Stimulated activated CD8-positive, alpha-beta memory T cell treated with anti-CD3 and anti-CD28 coated beads, Interleukin-2, amount 100 ng/mL, for 1 hour (primary cell): ENCODE results near the gene HSD17B4.
"Not testable (repeated sequence)": the region's sequence is repeated elsewhere in the genome, so short reads cannot be mapped to it uniquely, and the experiment has no call there.

ENCODE experiments used
- DNase-seq, 2 donors: peaks; one replicate each; pipeline ENCODE4 v3.0.0-alpha.2; 2020; ENCODE audit warnings: low read depth in 2 of 2

The HSD17B4 gene

GRCh38 chr5:119483155-119483554 lies 30.9 kb downstream of the HSD17B4 start:
- DNase-seq: no peak

- no peak for DNase-seq
Observed at GRCh38 chr5:119484884-119485283, 32.6 kb downstream of the HSD17B4 start.

GRCh38 chr5:119501671-119502179 lies 49.4 kb downstream of the HSD17B4 start:
- no peak for DNase-seq

GRCh38 chr5:119503939-119504338 lies 51.6 kb downstream of the HSD17B4 start:
- not testable (repeated sequence) for DNase-seq

- DNase-seq: no peak
Observed at GRCh38 chr5:119512277-119512676, 60.0 kb downstream of the HSD17B4 start.

GRCh38 chr5:119515192-119515591 lies 62.9 kb downstream of the HSD17B4 start:
- no peak for DNase-seq

- DNase-seq: not testable (repeated sequence)
Observed at GRCh38 chr5:119517115-119517514, 64.8 kb downstream of the HSD17B4 start.

GRCh38 chr5:119521232-119521631 lies 68.9 kb downstream of the HSD17B4 start:
- no peak for DNase-seq

- no peak for DNase-seq
Observed at GRCh38 chr5:119522841-119523240, 70.5 kb downstream of the HSD17B4 start.

- DNase-seq: no peak
Observed at GRCh38 chr5:119524485-119524884, 72.2 kb downstream of the HSD17B4 start.

- no peak for DNase-seq
Observed at GRCh38 chr5:119527351-119527750, 75.1 kb downstream of the HSD17B4 start.

GRCh38 chr5:119529811-119530210 lies 77.5 kb downstream of the HSD17B4 start:
- no peak for DNase-seq

- no peak for DNase-seq
Observed at GRCh38 chr5:119532637-119533036, 80.3 kb downstream of the HSD17B4 start.

GRCh38 chr5:119537704-119538103 lies 85.4 kb downstream of the HSD17B4 start:
- no peak for DNase-seq

GRCh38 chr5:119541716-119542115 lies 89.4 kb downstream of the HSD17B4 start:
- DNase-seq: no peak

GRCh38 chr5:119551819-119552218 lies 99.5 kb downstream of the HSD17B4 start:
- DNase-seq: no peak

- no peak for DNase-seq
Observed at GRCh38 chr5:119554597-119554996, 102.3 kb downstream of the HSD17B4 start.

- DNase-seq: no peak
Observed at GRCh38 chr5:119570910-119571309, 118.6 kb downstream of the HSD17B4 start.

- DNase-seq: no peak
Observed at GRCh38 chr5:119578937-119579336, 126.6 kb downstream of the HSD17B4 start.

GRCh38 chr5:119582987-119583386 lies 130.7 kb downstream of the HSD17B4 start:
- no peak for DNase-seq

- DNase-seq: no peak
Observed at GRCh38 chr5:119583684-119584083, 131.4 kb downstream of the HSD17B4 start.
